ENCODE results near the gene GID8. TPM values are rescaled to one million over a fixed set of nuclear protein-coding genes. Genes with fewer than 3 reads are reported as not detected.
A peak's percentile ranks its signal among the peaks of the same experiment; 100 is the strongest.

The GID8 gene
- total RNA-seq, 1 donor from 2014 or later, result 16.4 TPM

- intact Hi-C loops (cut with DNase I), result loop anchor here (5.0 kb wide), 1 partner anchor 106 kb away; the partner anchor contains the start of gene BHLHE23
- no peak for DNase-seq (ENCODE audit: low spot score)
These were observed 37.0 kb upstream of the GID8 start for GRCh38 chr20:62900692-62901584.

- no peak for DNase-seq (ENCODE audit: low spot score)
- intact Hi-C loops (cut with DNase I), result loop anchor here (5.0 kb wide), 1 partner anchor 105 kb away; the partner anchor contains the start of gene BHLHE23
These were observed 36.1 kb upstream of the GID8 start for GRCh38 chr20:62901891-62902290.

- peak; percentile 12 for DNase-seq (ENCODE audit: low spot score)
- intact Hi-C loops (cut with DNase I), result loop anchor here (5.0 kb wide), 1 partner anchor 104 kb away; the partner anchor contains the start of gene BHLHE23
These were observed 34.9 kb upstream of the GID8 start for GRCh38 chr20:62902926-62903615.

- intact Hi-C loops (cut with DNase I), result no loop called here
- DNase-seq (ENCODE audit: low spot score), result no peak
These were observed 32.3 kb upstream of the GID8 start for GRCh38 chr20:62905536-62906117.

- intact Hi-C loops (cut with DNase I), result no loop called here
- no peak for DNase-seq (ENCODE audit: low spot score)
These were observed 31.7 kb upstream of the GID8 start for GRCh38 chr20:62906209-62906608.

- intact Hi-C loops (cut with DNase I), result no loop called here
These were observed 31.1 kb upstream of the GID8 start for GRCh38 chr20:62906647-62907375.

DNA sequence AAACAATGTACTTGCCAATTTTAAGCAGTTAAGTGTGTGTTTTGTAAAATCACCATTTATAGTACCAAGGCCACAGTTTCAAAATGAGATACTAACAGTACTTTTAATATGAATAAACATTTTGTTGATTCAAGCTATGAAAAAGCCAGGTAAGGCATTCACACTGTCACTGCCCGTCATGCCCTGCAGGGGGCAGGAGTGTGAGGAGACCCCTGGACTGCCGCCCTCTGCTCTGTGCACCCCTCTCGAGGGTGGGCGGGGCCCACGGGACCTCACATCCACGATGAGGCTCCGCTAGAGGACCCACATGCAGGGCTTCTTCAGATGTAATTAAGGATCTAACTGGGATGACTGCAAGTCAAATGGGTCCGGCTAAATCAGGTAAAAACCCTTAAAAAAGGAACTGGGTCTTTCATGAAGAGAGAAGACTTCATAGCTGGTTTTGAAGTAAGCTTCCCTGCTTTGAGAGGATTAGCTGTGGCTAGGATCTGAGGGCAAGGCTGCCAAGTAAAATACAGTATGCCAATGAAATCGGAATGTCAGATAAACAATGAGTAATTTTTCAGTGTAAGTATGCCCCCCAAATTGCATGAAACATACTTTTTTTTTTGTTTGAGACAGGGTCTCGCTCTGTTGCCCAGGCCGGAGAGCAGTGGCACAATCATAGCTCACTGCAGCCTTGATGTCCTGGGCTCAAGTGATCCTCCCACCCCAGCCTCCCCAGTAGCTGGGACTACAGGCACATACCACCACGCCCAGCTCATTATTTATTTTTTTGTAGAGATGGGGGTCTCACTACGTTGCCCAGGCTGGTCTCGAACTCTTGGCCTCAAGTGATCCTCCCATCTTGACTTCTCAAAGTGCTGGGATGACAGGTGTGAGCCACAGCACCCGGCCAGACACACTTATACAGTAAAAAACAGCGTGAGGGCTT lies 30.3 kb upstream of the GID8 start:
- intact Hi-C loops (cut with DNase I), result no loop called here
- no peak for DNase-seq (ENCODE audit: low spot score)

More at GRCh38 chr20:62906647-62907375, 31.1 kb upstream of the GID8 start:
- no peak for DNase-seq (ENCODE audit: low spot score)

- intact Hi-C loops (cut with DNase I), result no loop called here
- no peak for DNase-seq (ENCODE audit: low spot score)
These were observed 28.8 kb upstream of the GID8 start for GRCh38 chr20:62908971-62909791.

GRCh38 chr20:62910217-62910766 lies 27.7 kb upstream of the GID8 start:
- intact Hi-C loops (cut with DNase I), result no loop called here
- no peak for DNase-seq (ENCODE audit: low spot score)

DNA sequence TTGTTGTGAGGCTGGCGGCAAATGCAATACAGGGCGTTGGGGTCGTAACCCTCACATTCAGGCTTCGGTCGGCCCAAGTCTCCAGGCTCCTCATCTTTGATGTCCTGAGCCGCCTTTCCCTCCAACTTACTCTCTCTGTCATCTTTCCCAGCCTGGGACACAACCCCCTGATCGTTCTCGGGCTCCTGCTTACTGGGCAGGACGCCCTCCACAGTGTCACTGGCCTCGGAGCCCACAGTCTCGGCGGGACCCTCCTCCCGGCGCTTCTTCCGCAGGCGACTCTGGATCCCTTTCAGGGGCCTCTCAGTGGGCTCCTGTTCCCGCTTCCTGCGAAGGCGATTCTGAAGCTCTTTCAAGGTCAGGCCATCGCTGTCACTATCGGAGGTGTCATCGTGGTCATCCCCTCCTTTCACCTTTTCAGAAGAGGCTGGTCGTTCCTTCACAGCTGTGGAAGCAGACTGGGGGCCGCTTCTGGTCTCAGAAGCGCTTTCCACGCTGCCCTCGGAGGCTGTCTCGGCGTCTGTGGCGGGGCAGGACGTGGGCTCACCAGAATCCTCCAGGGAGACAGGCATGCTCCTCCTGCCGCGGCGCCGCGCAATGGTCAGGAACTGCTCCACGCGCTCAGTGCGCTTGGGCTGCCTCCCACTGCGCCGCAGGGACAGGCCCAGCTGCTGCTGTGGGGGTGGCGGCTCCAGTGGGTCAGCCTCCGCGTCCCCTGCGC lies 27.0 kb upstream of the GID8 start:
- no peak for DNase-seq (ENCODE audit: low spot score)

GRCh38 chr20:62911701-62912280 lies 26.2 kb upstream of the GID8 start:
- intact Hi-C loops (cut with DNase I), result no loop called here
- DNase-seq (ENCODE audit: low spot score), result no peak

More for the DNA sequence above, 27.0 kb upstream of the GID8 start:
- intact Hi-C loops (cut with DNase I), result no loop called here

- intact Hi-C loops (cut with DNase I), result no loop called here
- DNase-seq (ENCODE audit: low spot score), result no peak
These were observed 24.8 kb upstream of the GID8 start for GRCh38 chr20:62913043-62913630.

DNA sequence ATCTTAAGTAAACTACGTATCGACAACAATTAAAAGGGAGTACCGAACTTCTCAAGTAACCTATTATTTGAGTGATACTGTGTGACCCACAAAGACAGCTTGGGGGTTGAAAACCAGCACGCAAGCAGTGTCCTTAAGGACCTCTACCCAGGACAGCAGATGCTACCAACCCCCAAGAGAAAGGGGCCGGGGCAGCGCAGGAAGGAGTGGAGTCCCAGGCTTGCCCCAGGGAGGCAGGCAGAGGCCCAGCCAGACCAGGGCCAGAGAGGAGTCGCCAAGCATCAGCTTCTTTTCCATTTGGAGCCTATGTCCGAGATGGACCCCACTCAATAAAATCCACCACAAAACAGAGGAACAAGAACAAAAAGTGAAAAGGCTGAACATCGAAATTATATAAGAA lies 23.5 kb upstream of the GID8 start:
- DNase-seq (ENCODE audit: low spot score), result no peak
- intact Hi-C loops (cut with DNase I), result no loop called here

DNA sequence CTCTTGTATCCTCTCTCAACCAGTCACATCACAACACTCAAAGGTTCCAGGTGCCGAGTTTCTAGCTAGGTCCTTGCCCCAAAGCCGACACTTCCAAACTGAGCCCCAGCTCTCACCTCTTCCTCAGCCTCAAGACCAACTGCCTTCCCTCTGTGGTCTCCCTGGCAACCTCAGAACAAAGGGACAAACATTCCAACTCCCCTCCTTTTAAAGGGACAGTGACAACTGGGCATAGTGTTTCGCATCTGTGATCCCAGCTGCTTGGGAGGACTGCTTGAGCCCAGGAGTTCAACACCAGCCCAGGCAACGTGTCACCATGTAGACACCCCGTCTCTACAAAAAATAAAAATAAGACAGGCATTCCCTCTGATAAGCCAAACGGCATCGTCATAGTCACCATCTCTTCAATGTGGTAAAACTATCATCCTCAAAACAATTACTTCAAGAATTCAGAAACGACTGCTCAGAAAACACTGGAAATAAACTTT lies 22.9 kb upstream of the GID8 start:
- DNase-seq (ENCODE audit: low spot score), result no peak
- intact Hi-C loops (cut with DNase I), result no loop called here

GRCh38 chr20:62916703-62917476 lies 21.1 kb upstream of the GID8 start:
- no peak for DNase-seq (ENCODE audit: low spot score)
- intact Hi-C loops (cut with DNase I), result no loop called here
